Activated effector memory CD4-positive, alpha-beta T cell treated with anti-CD3 and anti-CD28 coated beads, Interleukin-2, amount 50 U/mL, for 16 hours (primary cell): Measurements from ENCODE around the gene WFS1.

ENCODE experiments used
- DNase-seq: peaks from one replicate; pipeline ENCODE4 v3.0.0-alpha.2; 2020

The WFS1 gene

GRCh38 chr4:6301732-6302442, 32.2 kb downstream of the WFS1 start:
- DNase-seq, result no peak

- DNase-seq, result no peak
Observed at GRCh38 chr4:6302869-6303268, 33.2 kb downstream of the WFS1 start.

GRCh38 chr4:6303943-6304342, 34.3 kb downstream of the WFS1 start:
- no peak for DNase-seq

- DNase-seq, result no peak
Observed at GRCh38 chr4:6306299-6306698, 36.6 kb downstream of the WFS1 start.

GRCh38 chr4:6307230-6307629, 37.6 kb downstream of the WFS1 start:
- no peak for DNase-seq

- DNase-seq, result no peak
Observed at GRCh38 chr4:6307891-6308290, 38.2 kb downstream of the WFS1 start.

GRCh38 chr4:6308899-6309643, 39.4 kb downstream of the WFS1 start:
- no peak for DNase-seq

GRCh38 chr4:6309777-6310176, 40.1 kb downstream of the WFS1 start:
- no peak for DNase-seq

GRCh38 chr4:6313216-6313615, 43.6 kb downstream of the WFS1 start:
- DNase-seq, result no peak

- DNase-seq, result no peak
Observed at GRCh38 chr4:6316461-6317003, 46.9 kb downstream of the WFS1 start.

GRCh38 chr4:6318206-6318605, 48.6 kb downstream of the WFS1 start:
- DNase-seq, result no peak

GRCh38 chr4:6319530-6320150, 50.0 kb downstream of the WFS1 start:
- no peak for DNase-seq

- DNase-seq, result no peak
Observed at GRCh38 chr4:6320663-6321062, 51.0 kb downstream of the WFS1 start.

GRCh38 chr4:6321361-6321760, 51.7 kb downstream of the WFS1 start:
- no peak for DNase-seq

- DNase-seq, result no peak
Observed at GRCh38 chr4:6322067-6322760, 52.6 kb downstream of the WFS1 start.

GRCh38 chr4:6322761-6323566, 53.3 kb downstream of the WFS1 start:
- DNase-seq, result no peak

GRCh38 chr4:6324461-6324998, 54.9 kb downstream of the WFS1 start:
- DNase-seq, result no peak

GRCh38 chr4:6324999-6325787, 55.5 kb downstream of the WFS1 start:
- no peak for DNase-seq

GRCh38 chr4:6325788-6326290, 56.2 kb downstream of the WFS1 start:
- DNase-seq, result no peak

- DNase-seq, result no peak
Observed at GRCh38 chr4:6326312-6327060, 56.8 kb downstream of the WFS1 start.
